HepG2 (cell line): ENCODE results near the gene SRP19. TPM values are rescaled to one million over a fixed set of nuclear protein-coding genes. Genes with fewer than 3 reads are reported as not detected.

Experiments
- ATAC-seq: fragments of 200-7000 bp; cut with Tn5 transposase; 3 replicates; pipeline ENCODE4 v1.9.1; 2020; ENCODE audit warnings: mild to moderate bottlenecking, moderate library complexity
- BruUV-seq: library from RNA; stranded (reverse); fragments of 400-500 nt; replicated peaks from 2 replicates; lab custom pipeline; 2021; lab: Mats Ljungman, UMichigan
- CTCF ChIA-PET: fragments of 300-600 bp; formaldehyde crosslinking; extraction: SDS; loops from one replicate; lab custom pipeline; 2021; ENCODE audit warnings: low total read pairs, inconsistent platforms, low intra/inter-chr PET ratio; lab: Yijun Ruan, JAX
- POLR2A ChIA-PET: fragments of 350-600 bp; sonication (Branson Sonifier 250); formaldehyde crosslinking; loops from one replicate; lab custom pipeline; 2020; ENCODE audit warnings: antibody characterized with exemption, inconsistent platforms; lab: Yijun Ruan, JAX
- DNase-seq: peaks from one replicate; pipeline ENCODE4 v3.0.0-alpha.2; 2015; ENCODE audit warnings: low spot score
- FAIRE-seq: peaks from 3 replicates; lab custom pipeline; 2011; peaks lifted over from hg19 to GRCh38; lab: Jason Lieb, UNC
- H2AFZ ChIP-seq: one replicate; pipeline ENCODE4 v1.6.1; 2011; ENCODE audit warnings: low read length, inconsistent platforms
- H3K27ac ChIP-seq: fragments of 300-600 bp; 3 replicates; pipeline ENCODE4 v1.8.0; 2011; ENCODE audit warnings: mixed run types, mild to moderate bottlenecking, mixed read lengths, low read length, inconsistent platforms; ENCODE audit not compliant: insufficient read depth; ENCODE audit errors: extremely low read length
- H3K27me3 ChIP-seq, 2 experiments: fragments of 200-600 bp in 1 of 2; 2 replicates in 1 of 2; 3 replicates in 1 of 2; pipeline versions ENCODE4 v1.6.0 to v1.8.0; 2011; ENCODE audit warnings: low read length in 2 of 2, mild to moderate bottlenecking in 2 of 2, moderate library complexity in 2 of 2, inconsistent platforms in 1 of 2; ENCODE audit not compliant: insufficient read depth in 2 of 2, control insufficient read depth in 1 of 2
- H3K36me3 ChIP-seq, 2 experiments: fragments of 200-600 bp in 1 of 2; replicated peaks in 1 of 2; 2 replicates in 1 of 2; 3 replicates in 1 of 2; pipeline versions ENCODE4 v1.5.1 to v1.8.0; 2011; ENCODE audit warnings: low read length in 2 of 2, inconsistent platforms in 1 of 2; ENCODE audit not compliant: insufficient read depth in 2 of 2, control insufficient read depth in 1 of 2
- H3K4me1 ChIP-seq: 2 replicates; pipeline ENCODE4 v1.5.1; 2012; ENCODE audit warnings: low read length, inconsistent platforms; ENCODE audit not compliant: insufficient read depth
- H3K4me2 ChIP-seq: 2 replicates; pipeline ENCODE4 v1.6.0; 2011; ENCODE audit warnings: low read depth, low read length, inconsistent platforms
- H3K4me3 ChIP-seq, 3 experiments: fragments of 200-600 bp in 1 of 3; sonication (generic), shearing (Covaris generic) in 1 of 3; replicated peaks in 1 of 3; 2 replicates each; pipeline ENCODE4 v1.5.1; 2011 to 2016; ENCODE audit warnings: low read length in 3 of 3, inconsistent platforms in 2 of 3, low read depth in 2 of 3, mild to moderate bottlenecking in 2 of 3, control low read depth in 1 of 3, mixed read lengths in 1 of 3; ENCODE audit not compliant: insufficient read depth in 1 of 3
- H3K79me2 ChIP-seq: one replicate; pipeline ENCODE4 v1.6.1; 2011; ENCODE audit warnings: low read length, inconsistent platforms; ENCODE audit not compliant: insufficient read depth
- H3K9ac ChIP-seq: 2 replicates; pipeline ENCODE4 v1.6.0; 2011; ENCODE audit warnings: mild to moderate bottlenecking, low read depth, low read length, inconsistent platforms; ENCODE audit not compliant: insufficient read depth
- H3K9me3 ChIP-seq: 2 replicates; pipeline ENCODE4 v1.5.1; 2012; ENCODE audit warnings: mild to moderate bottlenecking, low read length
- H4K20me1 ChIP-seq: 2 replicates; pipeline ENCODE4 v1.6.0; 2011; ENCODE audit warnings: inconsistent platforms, mild to moderate bottlenecking, low read length, moderate library complexity; ENCODE audit not compliant: insufficient read depth
- DZIP1 ChIP-seq: sonication (generic); formaldehyde crosslinking; IDR thresholded peaks from 2 replicates; pipeline ENCODE4 v1.5.0; 2020; ENCODE audit warnings: mild to moderate bottlenecking, missing genetic modification reagents
- GFI1 ChIP-seq: sonication (generic); formaldehyde crosslinking; IDR thresholded peaks from 2 replicates; pipeline ENCODE4 v1.5.0; 2020; ENCODE audit warnings: missing genetic modification reagents, mild to moderate bottlenecking, borderline replicate concordance
- HES4 ChIP-seq: sonication (generic); formaldehyde crosslinking; IDR thresholded peaks from 2 replicates; pipeline ENCODE4 v1.9.0; 2021; ENCODE audit warnings: mild to moderate bottlenecking, missing genetic modification reagents, borderline replicate concordance
- MTA3 ChIP-seq: sonication (generic); formaldehyde crosslinking; IDR thresholded peaks from 2 replicates; pipeline ENCODE4 v1.4.0; 2020; ENCODE audit warnings: missing genetic modification reagents
- MXI1 ChIP-seq: IDR thresholded peaks from 3 replicates; pipeline ENCODE4 v1.6.1; 2012; ENCODE audit warnings: low read depth, low read length, inconsistent platforms, borderline replicate concordance
- MYPOP ChIP-seq: sonication (generic); formaldehyde crosslinking; IDR thresholded peaks from 2 replicates; pipeline ENCODE4 v1.8.1; 2023; ENCODE audit warnings: mild to moderate bottlenecking, moderate library complexity, missing genetic modification reagents
- NCOA5 ChIP-seq: sonication (generic); formaldehyde crosslinking; IDR thresholded peaks from 2 replicates; pipeline ENCODE4 v1.4.0; 2020; ENCODE audit warnings: missing genetic modification reagents
- TCF7L2 ChIP-seq: IDR thresholded peaks from 2 replicates; pipeline ENCODE4 v1.6.1; 2011; ENCODE audit warnings: mild to moderate bottlenecking, low read depth, low read length, moderate library complexity
- THYN1 ChIP-seq: sonication (generic); formaldehyde crosslinking; IDR thresholded peaks from 2 replicates; pipeline ENCODE4 v1.8.1; 2023; ENCODE audit warnings: low read depth, mild to moderate bottlenecking, moderate library complexity, missing genetic modification reagents, borderline replicate concordance
- ZNF101 ChIP-seq: sonication (generic); formaldehyde crosslinking; IDR thresholded peaks from 2 replicates; pipeline ENCODE4 v1.4.0; 2020; ENCODE audit warnings: mild to moderate bottlenecking, low read depth, missing genetic modification reagents, borderline replicate concordance
- ZNF121 ChIP-seq: sonication (generic); formaldehyde crosslinking; IDR thresholded peaks from 2 replicates; pipeline ENCODE4 v1.5.0; 2020; ENCODE audit warnings: mild to moderate bottlenecking, missing genetic modification reagents
- ZNF225 ChIP-seq: sonication (generic); formaldehyde crosslinking; IDR thresholded peaks from 2 replicates; pipeline ENCODE4 v1.4.0; 2020; ENCODE audit warnings: mild to moderate bottlenecking, missing genetic modification reagents
- ZNF350 ChIP-seq: sonication (generic); formaldehyde crosslinking; IDR thresholded peaks from 2 replicates; pipeline ENCODE4 v1.4.0; 2020; ENCODE audit warnings: mild to moderate bottlenecking, low read depth, missing genetic modification reagents, borderline replicate concordance
- ZNF83 ChIP-seq: sonication (generic); formaldehyde crosslinking; IDR thresholded peaks from 2 replicates; pipeline ENCODE4 v1.4.0; 2020; ENCODE audit warnings: missing genetic modification reagents, mild to moderate bottlenecking, borderline replicate concordance
- ZSCAN22 ChIP-seq: sonication (generic); formaldehyde crosslinking; IDR thresholded peaks from 2 replicates; pipeline ENCODE4 v1.4.0; 2020; ENCODE audit warnings: mild to moderate bottlenecking, missing genetic modification reagents
- WGBS: methylation state at CpG from one replicate; pipeline ENCODE4 v1.1.6; 2017; ENCODE audit warnings: low lambda C conversion rate; 5-methylcytosine and 5-hydroxymethylcytosine counted together
- in situ Hi-C: cut with HindIII; loops from 2 replicates; pipeline ENCODE4 v1.10.0; 2017; ENCODE audit warnings: low pct_unique_long_range_greater_than_20kb; ENCODE audit not compliant: extremely low pct_ligation_motif_present
- intact Hi-C: fragments of 100-400 bp; cut with micrococcal nuclease; formaldehyde crosslinking; loops from one replicate; pipeline ENCODE4 v1.10.0; 2022; ENCODE audit not compliant: unreplicated experiment
- polyA plus RNA-seq, 8 experiments: library from polyadenylated mRNA; depleted of rRNA in 3 of 8; stranded (reverse) in 7 of 8; unstranded in 1 of 8; fragments of >200 nt; fragmentation: Illumina TruSeq in 4 of 8; extraction: Trizol in 4 of 8; gene quantifications; 2 replicates each; pipeline versions ENCODE4 v1.2.1 to v1.2.3, GENCODE V29; 2011 to 2016; ENCODE audit warnings: low read depth in 4 of 8, missing spikeins in 1 of 8, mixed read lengths in 1 of 8; ENCODE audit not compliant: insufficient read depth in 1 of 8
- total RNA-seq, 5 experiments: library from RNA; depleted of rRNA; stranded (reverse); fragments of >200 nt; fragmentation: Illumina TruSeq; extraction: Trizol; gene quantifications; 2 replicates each; pipeline ENCODE4 v1.2.3, GENCODE V29; 2016; ENCODE audit warnings: low read depth in 1 of 5
- TF ChIP-seq, protein P1 (sequence below): sonication (generic); formaldehyde crosslinking; conservative IDR thresholded peaks from 2 replicates; pipeline ENCODE4 v1.4.0; 2020; ENCODE audit warnings: missing genetic modification reagents
- TF ChIP-seq, protein P2 (sequence below): IDR thresholded peaks from 2 replicates; pipeline ENCODE4 v1.6.1; 2016; ENCODE audit warnings: mild to moderate bottlenecking, missing biosample characterization, missing genetic modification reagents
- TF ChIP-seq, protein P3 (sequence below): sonication (generic); formaldehyde crosslinking; IDR thresholded peaks from 2 replicates; pipeline ENCODE4 v1.5.0; 2020; ENCODE audit warnings: missing genetic modification reagents

The SRP19 gene
- total and polyA plus RNA-seq, 2 of the 13 experiments (the other 11 are each of a cell fraction or from before 2014, with no cell fraction given) = 46.9 to 143 TPM

DNA sequence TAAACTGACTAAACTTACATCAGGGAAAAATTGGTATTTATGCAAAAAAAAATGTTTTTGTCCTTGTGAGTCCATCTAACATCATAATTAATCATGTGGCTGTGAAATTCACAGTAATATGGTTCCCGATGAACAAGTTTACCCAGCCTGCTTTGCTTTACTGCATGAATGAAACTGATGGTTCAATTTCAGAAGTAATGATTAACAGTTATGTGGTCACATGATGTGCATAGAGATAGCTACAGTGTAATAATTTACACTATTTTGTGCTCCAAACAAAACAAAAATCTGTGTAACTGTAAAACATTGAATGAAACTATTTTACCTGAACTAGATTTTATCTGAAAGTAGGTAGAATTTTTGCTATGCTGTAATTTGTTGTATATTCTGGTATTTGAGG is 16.6 kb upstream of the SRP19 start:
- Histone ChIP-seq H3K36me3 (peaks cover 1 to 9% of the 10 kb centered on the region in 2 experiments; a peak in 1 of 5 replicates), H3K27ac (no peak overlapping the region), H3K4me3 (no peak overlapping the region), H3K9ac (no peak overlapping the region), H2AFZ (no peak overlapping the region), H4K20me1 (no peaks in the 10 kb centered on the region), H3K4me2 (no peak overlapping the region), H3K4me1 (peaks cover 16% of the 10 kb centered on the region), H3K9me3 (no peaks in the 10 kb centered on the region), H3K79me2 (no peaks in the 10 kb centered on the region), H3K27me3 (no peaks in the 10 kb centered on the region)
- in situ Hi-C loops = no loop called here
- TF ChIP-seq, protein P1, sequence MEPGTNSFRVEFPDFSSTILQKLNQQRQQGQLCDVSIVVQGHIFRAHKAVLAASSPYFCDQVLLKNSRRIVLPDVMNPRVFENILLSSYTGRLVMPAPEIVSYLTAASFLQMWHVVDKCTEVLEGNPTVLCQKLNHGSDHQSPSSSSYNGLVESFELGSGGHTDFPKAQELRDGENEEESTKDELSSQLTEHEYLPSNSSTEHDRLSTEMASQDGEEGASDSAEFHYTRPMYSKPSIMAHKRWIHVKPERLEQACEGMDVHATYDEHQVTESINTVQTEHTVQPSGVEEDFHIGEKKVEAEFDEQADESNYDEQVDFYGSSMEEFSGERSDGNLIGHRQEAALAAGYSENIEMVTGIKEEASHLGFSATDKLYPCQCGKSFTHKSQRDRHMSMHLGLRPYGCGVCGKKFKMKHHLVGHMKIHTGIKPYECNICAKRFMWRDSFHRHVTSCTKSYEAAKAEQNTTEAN = no peak
- TF ChIP-seq ZNF350 (CRISPR knock-in tag) (no peak), DZIP1 (CRISPR knock-in tag) (no peak), ZSCAN22 (CRISPR knock-in tag) (no peak), ZNF121 (CRISPR knock-in tag) (no peak), HES4 (CRISPR knock-in tag) (no peak), ZNF83 (CRISPR knock-in tag) (no peak), THYN1 (CRISPR knock-in tag) (no peak), GFI1 (CRISPR knock-in tag) (no peak), ZNF225 (CRISPR knock-in tag) (no peak), MTA3 (CRISPR knock-in tag) (no peak), NCOA5 (CRISPR knock-in tag) (no peak), TCF7L2 (no peak), MXI1 (no peak), ZNF101 (CRISPR knock-in tag) (no peak), MYPOP (CRISPR knock-in tag) (no peak)
- TF ChIP-seq, protein P2, sequence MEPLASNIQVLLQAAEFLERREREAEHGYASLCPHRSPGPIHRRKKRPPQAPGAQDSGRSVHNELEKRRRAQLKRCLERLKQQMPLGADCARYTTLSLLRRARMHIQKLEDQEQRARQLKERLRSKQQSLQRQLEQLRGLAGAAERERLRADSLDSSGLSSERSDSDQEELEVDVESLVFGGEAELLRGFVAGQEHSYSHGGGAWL = no peak
- TF ChIP-seq, protein P3, sequence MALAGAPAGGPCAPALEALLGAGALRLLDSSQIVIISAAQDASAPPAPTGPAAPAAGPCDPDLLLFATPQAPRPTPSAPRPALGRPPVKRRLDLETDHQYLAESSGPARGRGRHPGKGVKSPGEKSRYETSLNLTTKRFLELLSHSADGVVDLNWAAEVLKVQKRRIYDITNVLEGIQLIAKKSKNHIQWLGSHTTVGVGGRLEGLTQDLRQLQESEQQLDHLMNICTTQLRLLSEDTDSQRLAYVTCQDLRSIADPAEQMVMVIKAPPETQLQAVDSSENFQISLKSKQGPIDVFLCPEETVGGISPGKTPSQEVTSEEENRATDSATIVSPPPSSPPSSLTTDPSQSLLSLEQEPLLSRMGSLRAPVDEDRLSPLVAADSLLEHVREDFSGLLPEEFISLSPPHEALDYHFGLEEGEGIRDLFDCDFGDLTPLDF (CRISPR knock-in tag) = no peak
- POLR2A ChIA-PET = no interaction called here
- FAIRE-seq (no peak), DNase-seq (no peak), ATAC-seq (no peak)
- 97% methylated on average over 1 of the region's 1 CpG for WGBS
- CTCF ChIA-PET = no interaction called here
- intact Hi-C loops = no loop called here
- no TSS peak for BruUV-seq
